PC-9 (cell line): Measurements from ENCODE around the gene ANGPTL3.

Experiments
- EZH2 ChIP-seq: fragments of 200-600 bp; sonication (generic); IDR thresholded peaks from 2 replicates; pipeline ENCODE4 v1.8.0; 2017; ENCODE audit warnings: antibody characterized with exemption, low read depth
- TF ChIP-seq, protein P1 (sequence below): fragments of 200-600 bp; sonication (generic); conservative IDR thresholded peaks from 2 replicates; pipeline ENCODE4 v1.6.1; 2017; ENCODE audit warnings: mixed run types, antibody characterized with exemption, mild to moderate bottlenecking, moderate library complexity

DNA sequence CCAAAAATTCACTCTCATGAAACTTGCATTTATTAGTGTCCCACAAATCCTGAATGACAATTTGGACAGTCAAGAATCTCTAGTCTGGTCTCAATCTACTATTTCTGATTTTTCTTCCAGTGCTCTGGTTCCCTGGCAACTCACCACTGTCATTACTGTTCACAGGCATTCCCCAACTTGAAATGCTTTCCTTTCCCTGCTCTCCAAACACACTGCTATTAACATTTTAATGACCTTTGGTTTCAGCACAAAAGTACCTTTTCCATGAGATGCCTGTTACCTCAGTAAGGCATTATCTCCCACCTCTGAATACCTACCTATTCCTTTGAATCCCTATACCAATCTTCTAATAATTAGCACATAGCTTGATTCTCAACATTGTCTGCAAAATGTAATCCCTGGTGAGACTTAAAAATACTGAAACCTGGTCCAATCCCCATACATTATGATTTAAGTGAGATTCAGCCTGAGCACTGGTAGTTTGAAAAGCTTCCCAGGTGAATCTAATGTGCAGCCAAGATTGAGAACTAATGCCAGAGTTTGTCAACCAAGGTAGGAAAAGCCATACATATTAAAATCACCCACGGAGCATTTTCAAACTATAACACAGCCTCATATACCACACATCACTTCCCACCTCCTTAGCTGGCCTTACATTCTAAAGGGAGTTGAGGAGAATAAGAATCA lies 11.7 kb upstream of the ANGPTL3 start:
- TF ChIP-seq, protein P1, sequence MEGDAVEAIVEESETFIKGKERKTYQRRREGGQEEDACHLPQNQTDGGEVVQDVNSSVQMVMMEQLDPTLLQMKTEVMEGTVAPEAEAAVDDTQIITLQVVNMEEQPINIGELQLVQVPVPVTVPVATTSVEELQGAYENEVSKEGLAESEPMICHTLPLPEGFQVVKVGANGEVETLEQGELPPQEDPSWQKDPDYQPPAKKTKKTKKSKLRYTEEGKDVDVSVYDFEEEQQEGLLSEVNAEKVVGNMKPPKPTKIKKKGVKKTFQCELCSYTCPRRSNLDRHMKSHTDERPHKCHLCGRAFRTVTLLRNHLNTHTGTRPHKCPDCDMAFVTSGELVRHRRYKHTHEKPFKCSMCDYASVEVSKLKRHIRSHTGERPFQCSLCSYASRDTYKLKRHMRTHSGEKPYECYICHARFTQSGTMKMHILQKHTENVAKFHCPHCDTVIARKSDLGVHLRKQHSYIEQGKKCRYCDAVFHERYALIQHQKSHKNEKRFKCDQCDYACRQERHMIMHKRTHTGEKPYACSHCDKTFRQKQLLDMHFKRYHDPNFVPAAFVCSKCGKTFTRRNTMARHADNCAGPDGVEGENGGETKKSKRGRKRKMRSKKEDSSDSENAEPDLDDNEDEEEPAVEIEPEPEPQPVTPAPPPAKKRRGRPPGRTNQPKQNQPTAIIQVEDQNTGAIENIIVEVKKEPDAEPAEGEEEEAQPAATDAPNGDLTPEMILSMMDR, result no peak
- TF ChIP-seq EZH2, result no peak
